ENCODE results near the gene TPPP3. TPM values are rescaled to one million over a fixed set of nuclear protein-coding genes. Genes with fewer than 3 reads are reported as not detected.

TPPP3 gene
- polyA plus RNA-seq, 1 of the 3 experiments (the other 2 are of a cell fraction): 33.5 TPM

DNA sequence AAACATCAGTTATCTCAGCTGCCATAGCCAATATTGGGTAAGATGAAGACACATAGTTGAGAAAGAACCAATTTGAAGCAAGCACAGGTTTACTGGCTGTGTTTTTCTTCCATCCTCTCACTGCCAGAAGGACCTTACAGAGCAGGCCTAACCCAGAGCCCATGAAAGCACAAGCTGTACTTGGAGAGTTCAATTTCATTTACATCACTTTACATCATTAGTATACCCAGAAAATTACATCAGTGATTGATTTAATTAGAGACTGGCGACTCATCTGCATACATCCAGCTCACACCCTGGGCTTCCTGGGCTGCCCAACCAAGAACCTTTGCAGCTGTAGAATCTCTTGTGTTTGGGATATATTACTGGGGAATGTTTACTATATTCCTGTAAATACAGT, 43.0 kb downstream of the TPPP3 start:
- no peaks in the 10 kb centered on the region for H3K36me3 ChIP-seq (replicated peaks in 1 of 2; ENCODE audit: control insufficient read depth in 1 of 2, insufficient read depth in 2 of 2, low read length in 1 of 2)
- no peak overlapping the region for H3K9ac ChIP-seq
- POLR2A ChIA-PET: interaction anchor here (0.6 to 0.7 kb wide), 2 partner anchors 18 to 23 kb away, joined by 3 read pairs; no protein-coding TSS in a partner anchor
- H3K4me3 ChIP-seq (ENCODE audit: low read depth in 2 of 2, low read length in 1 of 2): no peak overlapping the region
- H3K9me2 ChIP-seq: no peaks in the 10 kb centered on the region
- CTCF ChIA-PET: interaction anchor here (1.0 to 2.7 kb wide), 4 partner anchors 11 to 116 kb away, joined by 5 to 10 read pairs (median 8); partner anchors contain the start of genes KCTD19 and LRRC36
- H3K27ac ChIP-seq (ENCODE audit: low read depth in 2 of 2, low read length in 1 of 2): no peak overlapping the region
- no peak overlapping the region for H3K4me2 ChIP-seq
- no peaks in the 10 kb centered on the region for H4K20me1 ChIP-seq (ENCODE audit: insufficient read depth)
- 88% methylated on average over 1 of the region's 1 CpG for WGBS (ENCODE audit: low lambda C conversion rate)
- no peaks in the 10 kb centered on the region for H3F3A ChIP-seq (replicated peaks; ENCODE audit: insufficient read depth)
- TF ChIP-seq MEF2A (IDR thresholded peaks at IDR 0.05; ENCODE audit: borderline replicate concordance, low read depth): no peak
- TF ChIP-seq, protein P1, sequence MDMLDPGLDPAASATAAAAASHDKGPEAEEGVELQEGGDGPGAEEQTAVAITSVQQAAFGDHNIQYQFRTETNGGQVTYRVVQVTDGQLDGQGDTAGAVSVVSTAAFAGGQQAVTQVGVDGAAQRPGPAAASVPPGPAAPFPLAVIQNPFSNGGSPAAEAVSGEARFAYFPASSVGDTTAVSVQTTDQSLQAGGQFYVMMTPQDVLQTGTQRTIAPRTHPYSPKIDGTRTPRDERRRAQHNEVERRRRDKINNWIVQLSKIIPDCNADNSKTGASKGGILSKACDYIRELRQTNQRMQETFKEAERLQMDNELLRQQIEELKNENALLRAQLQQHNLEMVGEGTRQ (IDR thresholded peaks at IDR 0.05; ENCODE audit: borderline replicate concordance, low read depth, low read length): no peak
- no peak for DNase-seq
- H2AFZ ChIP-seq (ENCODE audit: low read depth): no peak overlapping the region
- H3K27me3 ChIP-seq (ENCODE audit: insufficient read depth): no peaks in the 10 kb centered on the region
- H3K9me3 ChIP-seq: no peaks in the 10 kb centered on the region
- H3K4me1 ChIP-seq (ENCODE audit: control insufficient read depth in 1 of 2, insufficient read depth in 2 of 2, low read depth in 1 of 2, low read length in 1 of 2): no peaks in the 10 kb centered on the region
- no peaks in the 10 kb centered on the region for H3K79me2 ChIP-seq (ENCODE audit: insufficient read depth)

DNA sequence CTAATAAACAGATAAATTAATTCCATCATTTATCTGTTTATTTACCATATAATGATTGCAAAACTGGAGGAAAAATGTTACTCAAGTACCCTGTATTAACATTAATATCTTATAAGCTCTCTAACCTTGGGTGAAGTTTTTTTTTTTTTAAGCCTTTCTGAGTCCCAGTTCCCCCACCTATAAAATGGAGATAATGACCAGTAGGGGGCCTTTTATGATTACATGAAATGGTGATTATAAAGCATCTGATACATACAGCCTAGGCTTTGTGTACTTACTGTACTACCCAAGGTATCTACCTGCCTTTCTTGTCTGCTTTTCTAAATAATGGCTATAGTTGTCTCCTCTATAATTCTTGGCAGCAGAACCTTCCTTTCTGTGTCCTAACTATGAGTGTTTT, 44.1 kb downstream of the TPPP3 start:
- H4K20me1 ChIP-seq (ENCODE audit: insufficient read depth): no peaks in the 10 kb centered on the region
- H3K4me3 ChIP-seq (ENCODE audit: low read depth in 2 of 2, low read length in 1 of 2): no peak overlapping the region
- peak; percentile 33 for DNase-seq
- no peak overlapping the region for H3K27ac ChIP-seq (ENCODE audit: low read depth in 2 of 2, low read length in 1 of 2)
- no peak overlapping the region for H2AFZ ChIP-seq (ENCODE audit: low read depth)
- H3K27me3 ChIP-seq (ENCODE audit: insufficient read depth): no peaks in the 10 kb centered on the region
- H3K9me2 ChIP-seq: no peaks in the 10 kb centered on the region
- TF ChIP-seq, protein P2, sequence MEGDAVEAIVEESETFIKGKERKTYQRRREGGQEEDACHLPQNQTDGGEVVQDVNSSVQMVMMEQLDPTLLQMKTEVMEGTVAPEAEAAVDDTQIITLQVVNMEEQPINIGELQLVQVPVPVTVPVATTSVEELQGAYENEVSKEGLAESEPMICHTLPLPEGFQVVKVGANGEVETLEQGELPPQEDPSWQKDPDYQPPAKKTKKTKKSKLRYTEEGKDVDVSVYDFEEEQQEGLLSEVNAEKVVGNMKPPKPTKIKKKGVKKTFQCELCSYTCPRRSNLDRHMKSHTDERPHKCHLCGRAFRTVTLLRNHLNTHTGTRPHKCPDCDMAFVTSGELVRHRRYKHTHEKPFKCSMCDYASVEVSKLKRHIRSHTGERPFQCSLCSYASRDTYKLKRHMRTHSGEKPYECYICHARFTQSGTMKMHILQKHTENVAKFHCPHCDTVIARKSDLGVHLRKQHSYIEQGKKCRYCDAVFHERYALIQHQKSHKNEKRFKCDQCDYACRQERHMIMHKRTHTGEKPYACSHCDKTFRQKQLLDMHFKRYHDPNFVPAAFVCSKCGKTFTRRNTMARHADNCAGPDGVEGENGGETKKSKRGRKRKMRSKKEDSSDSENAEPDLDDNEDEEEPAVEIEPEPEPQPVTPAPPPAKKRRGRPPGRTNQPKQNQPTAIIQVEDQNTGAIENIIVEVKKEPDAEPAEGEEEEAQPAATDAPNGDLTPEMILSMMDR (IDR thresholded peaks at IDR 0.05): peak; percentile 70
- no peak for TF ChIP-seq GATA2 (CRISPR knock-in tag; IDR thresholded peaks at IDR 0.05)
- TF ChIP-seq RAD21 (IDR thresholded peaks at IDR 0.05; ENCODE audit: low read length): peak; percentile 45
- H3K9ac ChIP-seq: no peak overlapping the region
- ChIA-PET CTCF (interaction anchor here (1.0 to 2.6 kb wide), 4 partner anchors 10 to 116 kb away, joined by 3 to 10 read pairs (median 4); partner anchors contain the start of genes KCTD19 and LRRC36), POLR2A (no interaction called here)
- no peaks in the 10 kb centered on the region for H3K79me2 ChIP-seq (ENCODE audit: insufficient read depth)
- no peaks in the 10 kb centered on the region for H3K4me1 ChIP-seq (ENCODE audit: control insufficient read depth in 1 of 2, insufficient read depth in 2 of 2, low read depth in 1 of 2, low read length in 1 of 2)
- H3K4me2 ChIP-seq: no peak overlapping the region
- no peaks in the 10 kb centered on the region for H3K9me3 ChIP-seq
- H3K36me3 ChIP-seq (replicated peaks in 1 of 2; ENCODE audit: control insufficient read depth in 1 of 2, insufficient read depth in 2 of 2, low read length in 1 of 2): no peaks in the 10 kb centered on the region
- no peaks in the 10 kb centered on the region for H3F3A ChIP-seq (replicated peaks; ENCODE audit: insufficient read depth)

DNA sequence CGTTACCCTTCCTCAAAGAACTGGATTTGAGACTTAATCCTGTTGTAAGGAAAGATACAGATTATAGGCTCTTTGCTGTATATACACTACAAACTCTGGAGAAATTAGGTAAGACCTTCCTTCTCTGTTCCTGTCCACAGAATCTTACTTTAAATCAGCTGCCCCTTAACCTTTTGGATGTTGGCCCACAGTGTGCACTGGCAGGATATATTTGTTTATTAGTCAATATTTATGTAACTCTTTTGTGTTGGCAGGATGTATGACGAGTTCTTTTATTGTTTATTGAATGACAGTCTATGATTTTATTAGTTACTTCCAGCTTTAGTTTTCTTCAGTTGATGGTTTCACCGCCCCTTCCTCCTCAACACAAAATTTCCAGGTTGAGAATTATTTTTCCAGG, 47.0 kb downstream of the TPPP3 start:
- no peak overlapping the region for H3K27ac ChIP-seq (ENCODE audit: low read depth in 2 of 2, low read length in 1 of 2)

More for the DNA sequence above, 47.0 kb downstream of the TPPP3 start:
- Histone ChIP-seq H4K20me1 (ENCODE audit: insufficient read depth) (no peaks in the 10 kb centered on the region), H3K4me3 (ENCODE audit: low read depth in 2 of 2, low read length in 1 of 2) (no peak overlapping the region), H3K27me3 (ENCODE audit: insufficient read depth) (no peaks in the 10 kb centered on the region), H3K79me2 (ENCODE audit: insufficient read depth) (no peaks in the 10 kb centered on the region), H2AFZ (ENCODE audit: low read depth) (no peak overlapping the region), H3K9me2 (no peaks in the 10 kb centered on the region), H3K36me3 (replicated peaks in 1 of 2; ENCODE audit: control insufficient read depth in 1 of 2, insufficient read depth in 2 of 2, low read length in 1 of 2) (no peaks in the 10 kb centered on the region), H3F3A (replicated peaks; ENCODE audit: insufficient read depth) (peaks cover 7% of the 10 kb centered on the region), H3K4me2 (no peak overlapping the region), H3K9me3 (no peaks in the 10 kb centered on the region), H3K9ac (no peak overlapping the region), H3K4me1 (ENCODE audit: control insufficient read depth in 1 of 2, insufficient read depth in 2 of 2, low read depth in 1 of 2, low read length in 1 of 2) (no peaks in the 10 kb centered on the region)
- DNase-seq: no peak
- ChIA-PET POLR2A (no interaction called here), CTCF (interaction anchor here (1.0 to 4.4 kb wide), 7 partner anchors 19 to 175 kb away, joined by 3 to 19 read pairs (median 5); partner anchors contain the start of genes KCTD19, LRRC36 and ZDHHC1)
- 83% methylated on average over 3 of the region's 3 CpGs for WGBS (ENCODE audit: low lambda C conversion rate)
- TF ChIP-seq, protein P3, sequence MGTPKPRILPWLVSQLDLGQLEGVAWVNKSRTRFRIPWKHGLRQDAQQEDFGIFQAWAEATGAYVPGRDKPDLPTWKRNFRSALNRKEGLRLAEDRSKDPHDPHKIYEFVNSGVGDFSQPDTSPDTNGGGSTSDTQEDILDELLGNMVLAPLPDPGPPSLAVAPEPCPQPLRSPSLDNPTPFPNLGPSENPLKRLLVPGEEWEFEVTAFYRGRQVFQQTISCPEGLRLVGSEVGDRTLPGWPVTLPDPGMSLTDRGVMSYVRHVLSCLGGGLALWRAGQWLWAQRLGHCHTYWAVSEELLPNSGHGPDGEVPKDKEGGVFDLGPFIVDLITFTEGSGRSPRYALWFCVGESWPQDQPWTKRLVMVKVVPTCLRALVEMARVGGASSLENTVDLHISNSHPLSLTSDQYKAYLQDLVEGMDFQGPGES (IDR thresholded peaks at IDR 0.05; ENCODE audit: low read depth, low read length): no peak
- TF ChIP-seq SIN3A (IDR thresholded peaks at IDR 0.05; ENCODE audit: borderline replicate concordance, low read depth, low read length) (no peak), TEAD4 (IDR thresholded peaks at IDR 0.05; ENCODE audit: borderline replicate concordance, insufficient read depth) (no peak), RCOR1 (IDR thresholded peaks at IDR 0.05; ENCODE audit: low read length) (no peak), JUND (IDR thresholded peaks at IDR 0.05) (no peak), RFX5 (IDR thresholded peaks at IDR 0.05; ENCODE audit: low read length) (no peak), ELF1 (IDR thresholded peaks at IDR 0.05) (no peak), FOSL2 (IDR thresholded peaks at IDR 0.05; ENCODE audit: borderline replicate concordance, low read depth) (no peak), TCF12 (IDR thresholded peaks at IDR 0.05) (no peak), FOXJ3 (CRISPR knock-in tag; IDR thresholded peaks at IDR 0.05) (no peak), GABPA (IDR thresholded peaks at IDR 0.05; ENCODE audit: low read depth) (no peak)
- TF ChIP-seq, protein P4, sequence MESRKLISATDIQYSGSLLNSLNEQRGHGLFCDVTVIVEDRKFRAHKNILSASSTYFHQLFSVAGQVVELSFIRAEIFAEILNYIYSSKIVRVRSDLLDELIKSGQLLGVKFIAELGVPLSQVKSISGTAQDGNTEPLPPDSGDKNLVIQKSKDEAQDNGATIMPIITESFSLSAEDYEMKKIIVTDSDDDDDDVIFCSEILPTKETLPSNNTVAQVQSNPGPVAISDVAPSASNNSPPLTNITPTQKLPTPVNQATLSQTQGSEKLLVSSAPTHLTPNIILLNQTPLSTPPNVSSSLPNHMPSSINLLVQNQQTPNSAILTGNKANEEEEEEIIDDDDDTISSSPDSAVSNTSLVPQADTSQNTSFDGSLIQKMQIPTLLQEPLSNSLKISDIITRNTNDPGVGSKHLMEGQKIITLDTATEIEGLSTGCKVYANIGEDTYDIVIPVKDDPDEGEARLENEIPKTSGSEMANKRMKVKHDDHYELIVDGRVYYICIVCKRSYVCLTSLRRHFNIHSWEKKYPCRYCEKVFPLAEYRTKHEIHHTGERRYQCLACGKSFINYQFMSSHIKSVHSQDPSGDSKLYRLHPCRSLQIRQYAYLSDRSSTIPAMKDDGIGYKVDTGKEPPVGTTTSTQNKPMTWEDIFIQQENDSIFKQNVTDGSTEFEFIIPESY (IDR thresholded peaks at IDR 0.05; ENCODE audit: borderline replicate concordance, low read depth): no peak
